Measurements from ENCODE around the gene CELA2A.
"Not testable (repeated sequence)": the region's sequence is repeated elsewhere in the genome, so short reads cannot be mapped to it uniquely, and the experiment has no call there.

The CELA2A gene

GRCh38 chr1:15466955-15467625 lies 10.6 kb downstream of the CELA2A start:
- not testable (repeated sequence) for H3K18ac ChIP-seq (ENCODE audit: low read length); H3K27ac ChIP-seq (ENCODE audit: low read depth, low read length); H3K23ac ChIP-seq (ENCODE audit: low read length); H3K4me2 ChIP-seq (ENCODE audit: low read length); H2BK5ac ChIP-seq (ENCODE audit: low read length); H3K4ac ChIP-seq (ENCODE audit: low read depth, low read length); H2AK5ac ChIP-seq (ENCODE audit: low read length); H3K56ac ChIP-seq (ENCODE audit: low read length); H4K8ac ChIP-seq (ENCODE audit: low read depth, low read length); H3K27me3 ChIP-seq (ENCODE audit: insufficient read depth, low read length, poor library complexity); H3K4me1 ChIP-seq (ENCODE audit: control insufficient read depth, low read depth, low read length); H3K79me1 ChIP-seq (ENCODE audit: low read length); H4K5ac ChIP-seq (ENCODE audit: low read length); H3K36me3 ChIP-seq (ENCODE audit: control insufficient read depth, insufficient read depth, low read length); DNase-seq; H3K79me2 ChIP-seq (ENCODE audit: control insufficient read depth, insufficient read depth, low read length); H3K9ac ChIP-seq (ENCODE audit: low read length); H2BK15ac ChIP-seq (replicated peaks; ENCODE audit: low read depth); H2BK120ac ChIP-seq (ENCODE audit: low read depth, low read length); H3K4me3 ChIP-seq (ENCODE audit: low read length)
- no CpG with 5 or more reads among the region's 22 CpGs for WGBS (ENCODE audit: extremely low coverage, insufficient coverage, low lambda C conversion rate)

- Histone ChIP-seq H3K27me3 (ENCODE audit: insufficient read depth, low read length, poor library complexity) (no peaks in the 10 kb centered on the region), H3K36me3 (ENCODE audit: control insufficient read depth, insufficient read depth, low read length) (no peaks in the 10 kb centered on the region), H3K4me3 (ENCODE audit: low read length) (no peak overlapping the region), H3K79me2 (ENCODE audit: control insufficient read depth, insufficient read depth, low read length) (no peaks in the 10 kb centered on the region), H3K23ac (ENCODE audit: low read length) (no peak overlapping the region), H2BK120ac (ENCODE audit: low read depth, low read length) (no peak overlapping the region), H3K4ac (ENCODE audit: low read depth, low read length) (no peak overlapping the region), H2BK5ac (ENCODE audit: low read length) (no peak overlapping the region), H3K27ac (ENCODE audit: low read depth, low read length) (no peak overlapping the region), H3K18ac (ENCODE audit: low read length) (no peak overlapping the region), H3K79me1 (ENCODE audit: low read length) (no peaks in the 10 kb centered on the region), H3K4me1 (ENCODE audit: control insufficient read depth, low read depth, low read length) (no peaks in the 10 kb centered on the region), H2AK5ac (ENCODE audit: low read length) (no peak overlapping the region), H4K8ac (ENCODE audit: low read depth, low read length) (no peak overlapping the region), H3K4me2 (ENCODE audit: low read length) (no peak overlapping the region), H2BK15ac (replicated peaks; ENCODE audit: low read depth) (no peak overlapping the region), H3K56ac (ENCODE audit: low read length) (no peak overlapping the region), H4K5ac (ENCODE audit: low read length) (no peak overlapping the region), H3K9ac (ENCODE audit: low read length) (no peak overlapping the region)
- DNase-seq, result no peak
Observed at GRCh38 chr1:15468145-15468544, 11.6 kb downstream of the CELA2A start.

GRCh38 chr1:15469361-15469760 lies 12.8 kb downstream of the CELA2A start:
- no peak for DNase-seq

GRCh38 chr1:15469821-15470448 lies 13.4 kb downstream of the CELA2A start:
- not testable (repeated sequence) for H3K4me3 ChIP-seq (ENCODE audit: low read length); H3K56ac ChIP-seq (ENCODE audit: low read length); H4K5ac ChIP-seq (ENCODE audit: low read length); H3K36me3 ChIP-seq (ENCODE audit: control insufficient read depth, insufficient read depth, low read length); DNase-seq; H3K18ac ChIP-seq (ENCODE audit: low read length); H2BK120ac ChIP-seq (ENCODE audit: low read depth, low read length); H3K9ac ChIP-seq (ENCODE audit: low read length); H4K8ac ChIP-seq (ENCODE audit: low read depth, low read length); H3K23ac ChIP-seq (ENCODE audit: low read length); H3K79me1 ChIP-seq (ENCODE audit: low read length); H3K79me2 ChIP-seq (ENCODE audit: control insufficient read depth, insufficient read depth, low read length); H3K27ac ChIP-seq (ENCODE audit: low read depth, low read length); H2BK5ac ChIP-seq (ENCODE audit: low read length); H3K4me2 ChIP-seq (ENCODE audit: low read length); H3K4me1 ChIP-seq (ENCODE audit: control insufficient read depth, low read depth, low read length); H3K4ac ChIP-seq (ENCODE audit: low read depth, low read length); H2BK15ac ChIP-seq (replicated peaks; ENCODE audit: low read depth); H2AK5ac ChIP-seq (ENCODE audit: low read length); H3K27me3 ChIP-seq (ENCODE audit: insufficient read depth, low read length, poor library complexity)
- WGBS (ENCODE audit: extremely low coverage, insufficient coverage, low lambda C conversion rate), result no CpG with 5 or more reads among the region's 9 CpGs

More at GRCh38 chr1:15469361-15469760, 12.8 kb downstream of the CELA2A start:
- H3K4ac ChIP-seq (ENCODE audit: low read depth, low read length), result no peak overlapping the region
- H3K18ac ChIP-seq (ENCODE audit: low read length), result no peak overlapping the region
- no peak overlapping the region for H2BK5ac ChIP-seq (ENCODE audit: low read length)
- no peaks in the 10 kb centered on the region for H3K4me1 ChIP-seq (ENCODE audit: control insufficient read depth, low read depth, low read length)
- no peak overlapping the region for H3K56ac ChIP-seq (ENCODE audit: low read length)
- H3K4me2 ChIP-seq (ENCODE audit: low read length), result no peak overlapping the region
- H3K79me1 ChIP-seq (ENCODE audit: low read length), result no peaks in the 10 kb centered on the region
- H3K27ac ChIP-seq (ENCODE audit: low read depth, low read length), result no peak overlapping the region
- H3K36me3 ChIP-seq (ENCODE audit: control insufficient read depth, insufficient read depth, low read length), result no peaks in the 10 kb centered on the region
- no CpG with 5 or more reads among the region's 3 CpGs for whole genome bisulfite sequencing (ENCODE audit: extremely low coverage, insufficient coverage, low lambda C conversion rate)
- no peak overlapping the region for H2AK5ac ChIP-seq (ENCODE audit: low read length)
- H4K5ac ChIP-seq (ENCODE audit: low read length), result no peak overlapping the region
- H3K27me3 ChIP-seq (ENCODE audit: insufficient read depth, low read length, poor library complexity), result no peaks in the 10 kb centered on the region
- no peak overlapping the region for H3K4me3 ChIP-seq (ENCODE audit: low read length)
- H3K9ac ChIP-seq (ENCODE audit: low read length), result no peak overlapping the region
- H3K79me2 ChIP-seq (ENCODE audit: control insufficient read depth, insufficient read depth, low read length), result no peaks in the 10 kb centered on the region
- no peak overlapping the region for H3K23ac ChIP-seq (ENCODE audit: low read length)
- H2BK15ac ChIP-seq (replicated peaks; ENCODE audit: low read depth), result no peak overlapping the region
- no peak overlapping the region for H2BK120ac ChIP-seq (ENCODE audit: low read depth, low read length)
- H4K8ac ChIP-seq (ENCODE audit: low read depth, low read length), result no peak overlapping the region

- not testable (repeated sequence) for H4K8ac ChIP-seq (ENCODE audit: low read depth, low read length); H3K79me1 ChIP-seq (ENCODE audit: low read length); H3K56ac ChIP-seq (ENCODE audit: low read length); H3K9ac ChIP-seq (ENCODE audit: low read length); H3K36me3 ChIP-seq (ENCODE audit: control insufficient read depth, insufficient read depth, low read length); H2BK5ac ChIP-seq (ENCODE audit: low read length); H3K79me2 ChIP-seq (ENCODE audit: control insufficient read depth, insufficient read depth, low read length); H3K18ac ChIP-seq (ENCODE audit: low read length); H2AK5ac ChIP-seq (ENCODE audit: low read length); H2BK120ac ChIP-seq (ENCODE audit: low read depth, low read length); H3K4me1 ChIP-seq (ENCODE audit: control insufficient read depth, low read depth, low read length); H3K27ac ChIP-seq (ENCODE audit: low read depth, low read length); DNase-seq; H3K23ac ChIP-seq (ENCODE audit: low read length); H3K4me3 ChIP-seq (ENCODE audit: low read length); H2BK15ac ChIP-seq (replicated peaks; ENCODE audit: low read depth); H3K4ac ChIP-seq (ENCODE audit: low read depth, low read length); H3K4me2 ChIP-seq (ENCODE audit: low read length); H4K5ac ChIP-seq (ENCODE audit: low read length); H3K27me3 ChIP-seq (ENCODE audit: insufficient read depth, low read length, poor library complexity)
- WGBS (ENCODE audit: extremely low coverage, insufficient coverage, low lambda C conversion rate), result no CpG with 5 or more reads among the region's 5 CpGs
Observed at GRCh38 chr1:15471067-15471466, 14.5 kb downstream of the CELA2A start.

GRCh38 chr1:15471723-15472122 lies 15.2 kb downstream of the CELA2A start:
- not testable (repeated sequence) for H3K79me2 ChIP-seq (ENCODE audit: control insufficient read depth, insufficient read depth, low read length); H3K79me1 ChIP-seq (ENCODE audit: low read length); H2AK5ac ChIP-seq (ENCODE audit: low read length); H3K23ac ChIP-seq (ENCODE audit: low read length); H3K4me1 ChIP-seq (ENCODE audit: control insufficient read depth, low read depth, low read length); H3K27me3 ChIP-seq (ENCODE audit: insufficient read depth, low read length, poor library complexity); H2BK120ac ChIP-seq (ENCODE audit: low read depth, low read length); H3K4ac ChIP-seq (ENCODE audit: low read depth, low read length); H2BK5ac ChIP-seq (ENCODE audit: low read length); H3K36me3 ChIP-seq (ENCODE audit: control insufficient read depth, insufficient read depth, low read length); H3K56ac ChIP-seq (ENCODE audit: low read length); H3K27ac ChIP-seq (ENCODE audit: low read depth, low read length); H4K8ac ChIP-seq (ENCODE audit: low read depth, low read length); H2BK15ac ChIP-seq (replicated peaks; ENCODE audit: low read depth); H3K9ac ChIP-seq (ENCODE audit: low read length); H4K5ac ChIP-seq (ENCODE audit: low read length); DNase-seq; H3K18ac ChIP-seq (ENCODE audit: low read length); H3K4me2 ChIP-seq (ENCODE audit: low read length); H3K4me3 ChIP-seq (ENCODE audit: low read length)
- WGBS (ENCODE audit: extremely low coverage, insufficient coverage, low lambda C conversion rate), result no CpG with 5 or more reads among the region's 6 CpGs

Measured in mesendoderm (in vitro differentiated cells).